HuH-7 (cell line): ENCODE measurements around the gene MINPP1.

Experiments used
- DNase-seq: peaks from one replicate; pipeline ENCODE4 v3.0.0; 2011; ENCODE audit warnings: low spot score

Gene MINPP1

GRCh38 chr10:87519582-87519981 lies 14.9 kb downstream of the MINPP1 start:
- DNase-seq = no peak

- no peak for DNase-seq
These were observed 19.0 kb downstream of the MINPP1 start for GRCh38 chr10:87523731-87524130.

GRCh38 chr10:87524296-87524695 lies 19.6 kb downstream of the MINPP1 start:
- DNase-seq = no peak

GRCh38 chr10:87531908-87532622 lies 27.4 kb downstream of the MINPP1 start:
- no peak for DNase-seq

- DNase-seq = no peak
These were observed 28.0 kb downstream of the MINPP1 start for GRCh38 chr10:87532696-87533095.

- no peak for DNase-seq
These were observed 29.6 kb downstream of the MINPP1 start for GRCh38 chr10:87534173-87534858.

GRCh38 chr10:87538092-87539015 lies 33.7 kb downstream of the MINPP1 start:
- DNase-seq = no peak

- no peak for DNase-seq
These were observed 36.4 kb downstream of the MINPP1 start for GRCh38 chr10:87541114-87541513.

GRCh38 chr10:87544721-87545120 lies 40.0 kb downstream of the MINPP1 start:
- no peak for DNase-seq

GRCh38 chr10:87545783-87546182 lies 41.1 kb downstream of the MINPP1 start:
- no peak for DNase-seq

GRCh38 chr10:87546210-87546609 lies 41.5 kb downstream of the MINPP1 start:
- no peak for DNase-seq

- DNase-seq = no peak
These were observed 42.3 kb downstream of the MINPP1 start for GRCh38 chr10:87546971-87547413.

GRCh38 chr10:87547734-87548311 lies 43.1 kb downstream of the MINPP1 start:
- DNase-seq = peak; percentile 4

GRCh38 chr10:87550741-87551140 lies 46.0 kb downstream of the MINPP1 start:
- no peak for DNase-seq

- no peak for DNase-seq
These were observed 46.6 kb downstream of the MINPP1 start for GRCh38 chr10:87551326-87551725.

GRCh38 chr10:87552248-87552929 lies 47.7 kb downstream of the MINPP1 start:
- DNase-seq = no peak

GRCh38 chr10:87557409-87557808 lies 52.7 kb downstream of the MINPP1 start:
- DNase-seq = no peak

- DNase-seq = no peak
These were observed 53.6 kb downstream of the MINPP1 start for GRCh38 chr10:87558333-87558732.

GRCh38 chr10:87559392-87559791 lies 54.7 kb downstream of the MINPP1 start:
- no peak for DNase-seq

- no peak for DNase-seq
These were observed 55.9 kb downstream of the MINPP1 start for GRCh38 chr10:87560495-87561129.

- DNase-seq = no peak
These were observed 58.1 kb downstream of the MINPP1 start for GRCh38 chr10:87562750-87563149.
